GM18526 (cell line): ENCODE measurements around the gene LBH.

Source experiments
- POLR2A ChIP-seq: IDR thresholded peaks from 3 replicates; pipeline ENCODE4 v1.6.1; 2011; ENCODE audit not compliant: insufficient read length; ENCODE audit errors: extremely low read depth

Gene LBH

GRCh38 chr2:30255466-30256408, 24.4 kb downstream of the LBH start:
- TF ChIP-seq POLR2A, result no peak

- no peak for TF ChIP-seq POLR2A
Observed at GRCh38 chr2:30257266-30258214, 26.2 kb downstream of the LBH start.

GRCh38 chr2:30259071-30259470, 27.7 kb downstream of the LBH start:
- TF ChIP-seq POLR2A, result no peak

GRCh38 chr2:30259827-30260679, 28.7 kb downstream of the LBH start:
- no peak for TF ChIP-seq POLR2A

GRCh38 chr2:30260941-30261340, 29.6 kb downstream of the LBH start:
- no peak for TF ChIP-seq POLR2A

- TF ChIP-seq POLR2A, result no peak
Observed at GRCh38 chr2:30261695-30262211, 30.4 kb downstream of the LBH start.

GRCh38 chr2:30262716-30263309, 31.5 kb downstream of the LBH start:
- no peak for TF ChIP-seq POLR2A

- TF ChIP-seq POLR2A, result no peak
Observed at GRCh38 chr2:30264274-30264673, 32.9 kb downstream of the LBH start.

- no peak for TF ChIP-seq POLR2A
Observed at GRCh38 chr2:30265052-30266015, 34.0 kb downstream of the LBH start.

- no peak for TF ChIP-seq POLR2A
Observed at GRCh38 chr2:30266051-30266621, 34.8 kb downstream of the LBH start.

- no peak for TF ChIP-seq POLR2A
Observed at GRCh38 chr2:30266705-30267104, 35.4 kb downstream of the LBH start.

- no peak for TF ChIP-seq POLR2A
Observed at GRCh38 chr2:30267161-30267975, 36.0 kb downstream of the LBH start.
